ENCODE data around the gene HMX1.

HMX1 gene

GRCh38 chr4:8867624-8868320 lies 3.9 kb downstream of the HMX1 start:
- DNase-seq = no peak

DNA sequence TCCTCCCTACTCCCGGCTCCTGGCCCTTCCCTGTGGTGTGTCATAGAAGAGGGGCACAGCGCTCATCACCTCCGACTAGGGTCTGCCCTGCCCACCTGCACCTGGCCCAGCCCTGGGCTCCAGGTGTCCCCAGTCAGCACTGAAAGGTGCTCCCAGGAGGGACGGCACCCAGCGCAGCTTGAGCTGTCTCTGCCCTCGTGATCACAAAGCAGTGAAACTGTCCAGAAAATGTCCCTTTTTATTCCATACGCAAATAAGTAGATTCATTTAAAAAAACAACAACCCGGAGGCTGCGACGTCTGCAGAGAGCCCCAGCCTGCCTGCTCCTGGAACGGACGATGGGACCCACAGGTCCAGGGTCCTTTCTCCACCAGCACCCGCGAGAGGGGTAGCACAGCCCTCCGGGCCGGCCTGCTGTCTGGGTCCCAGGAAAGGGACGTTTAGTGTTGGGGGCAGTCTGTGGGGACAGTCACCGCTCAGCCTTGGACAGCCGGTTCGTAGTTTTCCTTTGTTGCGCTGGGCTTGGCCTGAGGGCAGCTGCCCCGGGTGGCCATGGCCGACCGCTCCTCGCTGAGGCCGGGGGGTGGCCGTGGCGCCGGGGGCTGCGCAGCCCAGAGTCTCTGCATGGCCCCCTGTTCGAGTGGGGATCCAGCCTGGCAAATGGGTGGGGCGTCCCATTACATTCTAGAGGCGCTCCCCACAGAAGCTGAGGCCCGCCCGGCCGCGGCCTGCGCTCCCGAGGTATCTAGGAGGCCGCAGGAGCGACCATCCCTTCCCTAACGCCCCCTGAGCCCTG lies 4.6 kb downstream of the HMX1 start:
- no peak for DNase-seq

DNA sequence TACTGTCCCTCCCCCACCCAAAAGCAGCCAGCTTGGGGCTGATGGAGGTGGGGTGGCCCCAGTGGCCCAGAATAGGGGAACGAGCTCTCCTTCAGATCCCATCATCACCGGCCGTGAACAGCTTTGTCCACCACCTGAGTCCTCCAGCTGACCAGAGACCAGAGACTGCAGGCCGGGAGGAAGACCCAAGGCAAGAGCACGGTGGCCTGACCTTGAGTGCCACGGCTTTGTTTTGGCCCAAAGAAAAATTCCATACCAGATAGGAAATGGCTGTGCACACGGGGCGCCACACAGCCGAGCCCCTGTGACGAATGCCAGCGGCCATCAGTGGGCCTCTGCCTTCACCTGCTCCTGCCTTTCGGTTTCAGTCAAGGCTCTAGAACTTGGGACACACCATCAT lies 5.2 kb downstream of the HMX1 start:
- no peak for DNase-seq

DNA sequence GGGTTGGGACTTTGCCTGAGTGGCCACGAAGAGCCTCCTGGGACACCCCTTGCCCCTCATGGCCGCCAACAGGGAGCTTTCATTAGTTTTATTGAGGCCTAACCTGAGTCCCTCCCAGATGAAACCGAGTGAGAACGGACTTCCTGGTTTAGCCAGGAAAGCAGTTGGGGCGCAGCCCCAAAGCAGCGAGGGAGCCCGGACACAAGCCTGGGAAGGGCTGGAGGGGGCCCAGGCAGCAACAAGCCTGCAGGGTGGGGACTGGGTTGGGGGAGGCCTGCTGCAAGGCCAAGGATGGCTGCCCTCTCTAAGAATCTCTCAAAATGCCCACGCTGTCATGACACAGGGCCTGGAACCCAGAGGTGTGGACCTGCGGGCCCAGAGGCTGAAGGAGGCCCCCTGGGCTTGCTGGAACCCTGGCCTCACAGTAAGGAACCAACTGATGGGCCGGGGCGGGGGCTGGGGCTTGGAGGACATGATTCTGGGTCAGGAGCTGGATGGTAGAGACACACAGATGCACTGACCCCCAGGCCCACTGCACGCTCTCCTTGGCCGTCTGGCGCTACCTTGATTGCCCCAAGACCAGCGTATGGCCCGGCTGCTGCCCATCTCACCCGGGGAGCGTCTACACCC lies 5.8 kb downstream of the HMX1 start:
- no peak for DNase-seq

DNA sequence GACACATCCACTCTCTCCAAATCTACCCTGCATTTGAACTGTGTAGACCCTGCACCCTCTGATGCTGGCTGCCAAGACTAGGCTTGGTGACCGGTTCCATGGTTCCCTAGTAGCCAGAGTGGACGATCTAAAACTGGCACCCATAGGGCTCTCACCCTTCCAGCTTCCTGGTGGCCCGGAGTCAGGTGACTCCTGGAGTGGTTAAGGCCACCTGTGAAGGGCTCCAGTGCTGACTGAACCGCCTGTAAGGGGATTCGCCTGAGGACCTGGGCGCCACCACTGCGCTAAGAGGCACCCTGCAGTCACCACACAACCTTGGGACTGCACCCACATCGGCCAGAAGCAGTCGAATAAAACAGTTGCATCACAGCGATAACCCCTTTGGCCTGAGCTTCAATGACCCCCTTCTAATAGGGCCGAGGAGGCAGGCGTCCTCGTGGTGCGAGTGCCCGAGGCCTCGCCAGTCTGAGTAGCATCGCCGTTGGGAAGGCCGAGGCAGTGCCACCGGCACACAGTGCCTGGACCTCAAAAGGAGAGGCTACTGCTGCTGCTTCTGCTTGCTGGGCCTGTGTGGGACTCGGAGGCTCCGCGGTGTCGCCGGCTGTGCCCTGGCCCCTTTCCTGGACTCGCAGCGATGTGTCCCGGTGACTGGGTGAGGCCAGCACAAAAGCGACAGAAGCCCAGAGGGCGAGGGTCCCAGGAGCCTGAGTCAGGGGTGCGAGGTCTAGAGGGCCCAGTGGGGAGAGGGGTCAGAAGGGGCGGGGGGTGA lies 6.5 kb downstream of the HMX1 start:
- no peak for DNase-seq

DNA sequence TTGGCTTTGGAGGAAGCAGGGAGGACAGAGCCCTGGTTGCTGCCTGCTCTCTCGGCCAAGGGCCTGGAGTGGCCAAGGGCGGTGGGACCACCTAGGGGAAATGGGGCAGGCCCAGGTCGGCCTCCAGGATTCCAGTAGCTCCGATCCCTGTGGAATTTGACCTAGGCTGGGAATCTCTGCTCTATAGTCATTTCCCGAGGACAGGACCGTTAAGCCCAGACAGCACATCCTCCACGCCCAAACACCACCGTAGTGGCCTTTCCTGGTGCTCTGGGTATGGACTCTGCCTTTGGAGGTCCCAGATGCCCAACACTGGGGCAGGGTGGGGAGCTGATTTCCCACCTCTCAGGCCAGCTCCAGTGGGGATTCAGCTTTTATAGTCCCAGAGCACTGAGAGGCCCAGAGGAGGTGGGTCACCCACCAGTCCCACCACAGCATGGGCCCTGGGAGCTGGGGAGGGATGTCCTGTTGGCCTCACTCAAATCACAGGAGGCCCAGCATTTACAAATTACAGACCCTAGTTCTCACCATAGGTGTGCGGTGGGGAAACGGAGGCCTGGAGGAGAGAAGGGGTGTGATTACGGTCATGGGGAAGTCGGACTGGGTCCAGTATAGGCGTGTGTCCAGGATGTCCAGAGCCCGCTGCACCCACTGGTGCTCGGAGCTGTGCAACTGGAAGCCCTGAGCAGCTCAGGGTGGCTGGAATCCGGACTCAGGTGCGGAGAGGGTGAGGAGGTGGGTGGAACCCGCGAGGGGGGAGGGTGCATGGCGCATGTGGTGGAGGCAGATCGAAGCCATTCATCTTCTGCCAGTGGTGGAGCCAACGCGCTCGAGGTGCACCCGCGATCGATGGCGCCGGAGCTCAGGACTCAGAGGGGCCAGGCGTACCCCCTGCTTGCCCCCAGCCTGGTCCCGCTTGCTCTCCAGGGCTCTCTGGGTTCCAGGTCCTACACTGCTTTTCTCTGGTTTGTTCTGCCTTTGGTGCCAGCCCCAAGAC lies 7.7 kb downstream of the HMX1 start:
- no peak for DNase-seq

- DNase-seq = no peak
Observed at GRCh38 chr4:8862800-8863685, 8.6 kb downstream of the HMX1 start.

GRCh38 chr4:8862334-8862733 lies 9.3 kb downstream of the HMX1 start:
- no peak for DNase-seq

- DNase-seq = no peak
Observed at GRCh38 chr4:8861576-8862295, 9.9 kb downstream of the HMX1 start.

- DNase-seq = no peak
Observed at GRCh38 chr4:8860892-8861575, 10.6 kb downstream of the HMX1 start.

DNA sequence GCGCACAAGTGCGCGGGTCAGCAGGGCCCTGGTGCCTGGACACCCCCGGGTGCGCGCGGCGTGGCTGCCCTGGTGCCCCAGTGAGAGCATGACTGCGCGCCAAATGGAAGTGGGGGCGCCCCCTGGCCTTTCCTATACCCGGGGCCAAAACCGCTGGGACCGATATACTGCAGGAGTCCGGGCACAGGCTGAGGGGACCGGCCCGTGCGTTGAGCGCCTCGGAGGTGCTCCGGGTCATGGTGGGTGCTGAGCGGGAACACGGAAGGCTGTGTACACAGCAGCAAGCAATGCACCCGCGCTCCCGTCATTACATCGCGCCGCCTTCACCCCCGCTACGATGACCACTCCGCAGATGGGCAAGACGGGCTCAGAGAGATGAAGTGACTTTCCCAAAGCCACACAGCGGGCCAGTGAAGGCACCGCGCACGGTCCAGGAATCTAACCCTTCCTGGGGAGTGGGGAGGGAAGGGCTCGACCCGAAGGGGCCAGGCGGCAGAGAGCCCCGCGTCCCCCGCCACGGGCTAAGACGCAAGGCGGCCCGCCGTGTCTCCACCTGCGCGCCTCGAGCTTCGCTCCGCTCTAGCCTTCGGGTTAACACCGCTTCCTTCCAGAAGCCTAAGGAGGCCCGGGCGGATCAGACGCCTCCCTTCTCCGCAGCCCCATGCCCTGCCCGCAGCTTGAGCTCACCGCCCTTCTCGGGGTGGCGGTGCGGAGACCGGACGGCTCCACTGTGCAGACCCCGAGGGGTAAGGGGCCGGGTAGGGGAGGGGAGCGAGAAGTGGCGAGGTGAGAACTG lies 11.3 kb downstream of the HMX1 start:
- no peak for DNase-seq

GRCh38 chr4:8859550-8860095 lies 12.0 kb downstream of the HMX1 start:
- no peak for DNase-seq

- DNase-seq = no peak
Observed at GRCh38 chr4:8858701-8859210, 12.9 kb downstream of the HMX1 start.

- DNase-seq = no peak
Observed at GRCh38 chr4:8857766-8858700, 13.6 kb downstream of the HMX1 start.

- no peak for DNase-seq
Observed at GRCh38 chr4:8856835-8857621, 14.6 kb downstream of the HMX1 start.

GRCh38 chr4:8855818-8856245 lies 15.8 kb downstream of the HMX1 start:
- DNase-seq = no peak

All from HCEC 1CT (cell line).